Activated T-cell treated with anti-CD3 and anti-CD28 coated beads, Interleukin-2, amount 50 U/mL, for 4 hours (primary cell): Measurements from ENCODE around the gene LRIF1. TPM values are rescaled to one million over a fixed set of nuclear protein-coding genes. Genes with fewer than 3 reads are reported as not detected.

ENCODE experiments used
- total RNA-seq, 3 donors: library from RNA; stranded (reverse); gene quantifications; one replicate each; pipeline ENCODE4 v1.2.1, GENCODE V29; 2021

LRIF1 gene
- total RNA-seq, 3 donors from 2014 or later: 7.5 to 10.1 (median 9.5) TPM

Other genes starting within 250 kb of the LRIF1 start
- 100 to 1,000 TPM; 163 to 217 (median 190) TPM for gene CD53, start 90.8 kb downstream of the LRIF1 start, total RNA-seq
- 10 to 100 TPM; 10.7 to 12.8 (median 12.6) TPM for gene DRAM2, start 176.2 kb upstream of the LRIF1 start, total RNA-seq
- 10 to 100 TPM; 24.1 to 33.5 (median 31.5) TPM for gene CEPT1, start 176.3 kb upstream of the LRIF1 start, total RNA-seq
- gene DENND2D, start 236.7 kb upstream of the LRIF1 start, total RNA-seq: 100 to 1,000 TPM; 127 to 158 (median 134) TPM